ENCODE results near the gene IL2RA. TPM values are rescaled to one million over a fixed set of nuclear protein-coding genes. Genes with fewer than 3 reads are reported as not detected.

Gene IL2RA
- total RNA-seq, 1 experiment from 2014 or later, result 0.59 TPM

- H3K4me1 ChIP-seq (ENCODE audit: control insufficient read depth in 1 of 2, insufficient read depth in 2 of 2, low read length in 2 of 2), result peaks cover 7 to 9% of the 10 kb centered on the region in 2 experiments; a peak in 3 of 4 replicates
- no TSS peak for BruUV-seq (replicated peaks)
- no peak overlapping the region for H3K9ac ChIP-seq (ENCODE audit: low read length)
- H3K79me2 ChIP-seq (ENCODE audit: insufficient read depth, low read length), result peaks cover 58% of the 10 kb centered on the region
- CTCF ChIA-PET, result interaction anchor here (2.4 kb wide), 1 partner anchor 292 kb away, joined by 10 read pairs; no protein-coding TSS in a partner anchor
- ATAC-seq (no peak), DNase-seq (ENCODE audit: low read depth, low spot score) (no peak)
- peaks cover 67 to 76% of the 10 kb centered on the region in 2 experiments for H3K36me3 ChIP-seq (ENCODE audit: control insufficient read depth in 1 of 2, insufficient read depth in 2 of 2, low read length in 2 of 2)
- intact Hi-C loops (cut with micrococcal nuclease), result no loop called here
- POLR2A ChIA-PET, result no interaction called here
- TF ChIP-seq ZBTB33 (IDR thresholded peaks at IDR 0.05; ENCODE audit: extremely low read depth, insufficient replicate concordance, low read length) (no peak), EZH2phosphoT487 (IDR thresholded peaks at IDR 0.05; ENCODE audit: borderline replicate concordance) (no peak), ELF1 (IDR thresholded peaks at IDR 0.05; ENCODE audit: borderline replicate concordance, low read depth) (no peak), TCF7L2 (IDR thresholded peaks at IDR 0.05; ENCODE audit: borderline replicate concordance, extremely low read depth, insufficient read depth, insufficient read length) (no peak), CEBPB (IDR thresholded peaks at IDR 0.05; ENCODE audit: low read depth) (no peak), SP1 (IDR thresholded peaks at IDR 0.05; ENCODE audit: low read depth) (no peak)
- H3K27ac ChIP-seq (ENCODE audit: low read depth, low read length), result no peak overlapping the region
- H4K20me1 ChIP-seq (ENCODE audit: insufficient read depth), result peaks cover 6% of the 10 kb centered on the region; the same call in 1 of the 2 replicates
- RAD21 ChIA-PET (ENCODE audit: low non-redundant PET in 1 of 2, low total read pairs in 2 of 2, uncharacterized antibody in 2 of 2, unreplicated experiment in 2 of 2), result no interaction called here
- no peak overlapping the region for H2AFZ ChIP-seq (ENCODE audit: low read depth, low read length, poor library complexity, severe bottlenecking)
- no peaks in the 10 kb centered on the region for H3K9me2 ChIP-seq (ENCODE audit: insufficient read depth)
- no peak overlapping the region for H3K4me3 ChIP-seq (replicated peaks in 1 of 2; ENCODE audit: low read depth in 1 of 2, low read length in 2 of 2)
- H3K27me3 ChIP-seq (ENCODE audit: insufficient read depth, low read length), result no peaks in the 10 kb centered on the region
- no peaks in the 10 kb centered on the region for H3K9me3 ChIP-seq (ENCODE audit: control insufficient read depth in 1 of 2, insufficient read depth in 1 of 2, low read depth in 1 of 2, low read length in 2 of 2)
- H3K4me2 ChIP-seq (ENCODE audit: low read length), result no peak overlapping the region
Observed at GRCh38 chr10:6110136-6110535, 48.0 kb upstream of the IL2RA start.

- Histone ChIP-seq H3K36me3 (ENCODE audit: control insufficient read depth in 1 of 2, insufficient read depth in 2 of 2, low read length in 2 of 2) (peaks cover 71 to 73% of the 10 kb centered on the region in 2 experiments), H3K79me2 (ENCODE audit: insufficient read depth, low read length) (peaks cover 63% of the 10 kb centered on the region), H3K9ac (ENCODE audit: low read length) (no peak overlapping the region), H3K27ac (ENCODE audit: low read depth, low read length) (no peak overlapping the region), H3K27me3 (ENCODE audit: insufficient read depth, low read length) (no peaks in the 10 kb centered on the region), H3K4me1 (ENCODE audit: control insufficient read depth in 1 of 2, insufficient read depth in 2 of 2, low read length in 2 of 2) (peaks cover 7 to 9% of the 10 kb centered on the region in 2 experiments; a peak in 3 of 4 replicates), H3K4me2 (ENCODE audit: low read length) (no peak overlapping the region), H3K9me2 (ENCODE audit: insufficient read depth) (no peaks in the 10 kb centered on the region), H3K9me3 (ENCODE audit: control insufficient read depth in 1 of 2, insufficient read depth in 1 of 2, low read depth in 1 of 2, low read length in 2 of 2) (no peaks in the 10 kb centered on the region), H3K4me3 (replicated peaks in 1 of 2; ENCODE audit: low read depth in 1 of 2, low read length in 2 of 2) (no peak overlapping the region), H2AFZ (ENCODE audit: low read depth, low read length, poor library complexity, severe bottlenecking) (no peak overlapping the region), H4K20me1 (ENCODE audit: insufficient read depth) (peaks cover 6% of the 10 kb centered on the region; the same call in 1 of the 2 replicates)
- ChIA-PET CTCF (no interaction called here), RAD21 (ENCODE audit: low non-redundant PET in 1 of 2, low total read pairs in 2 of 2, uncharacterized antibody in 2 of 2, unreplicated experiment in 2 of 2) (no interaction called here), POLR2A (no interaction called here)
- intact Hi-C loops (cut with micrococcal nuclease), result loop anchor here (1.0 to 5.0 kb wide), 2 partner anchors 93 to 292 kb away; partner anchors contain the start of gene PFKFB3
- no peak for DNase-seq (ENCODE audit: low read depth, low spot score)
- no TSS peak for BruUV-seq (replicated peaks)
- no peak for ATAC-seq
- TF ChIP-seq TCF7L2 (IDR thresholded peaks at IDR 0.05; ENCODE audit: borderline replicate concordance, extremely low read depth, insufficient read depth, insufficient read length) (no peak), ZBTB33 (IDR thresholded peaks at IDR 0.05; ENCODE audit: extremely low read depth, insufficient replicate concordance, low read length) (no peak), YY1 (IDR thresholded peaks at IDR 0.05; ENCODE audit: extremely low read depth, insufficient replicate concordance, low read depth, low read length) (no peak), POLR2AphosphoS5 (IDR thresholded peaks at IDR 0.05; ENCODE audit: low read depth, low read length) (no peak), ZNF274 (IDR thresholded peaks at IDR 0.05; ENCODE audit: low read depth, low read length) (no peak), SRF (IDR thresholded peaks at IDR 0.05; ENCODE audit: low read depth) (no peak), CBX3 (IDR thresholded peaks at IDR 0.05; ENCODE audit: low read depth) (no peak), SIN3A (IDR thresholded peaks at IDR 0.05; ENCODE audit: low read depth) (no peak), MAX (IDR thresholded peaks at IDR 0.05) (no peak), EGR1 (IDR thresholded peaks at IDR 0.05; ENCODE audit: low read depth) (no peak), FOSL1 (IDR thresholded peaks at IDR 0.05; ENCODE audit: low read depth) (no peak)
Observed at GRCh38 chr10:6109444-6109775, 47.2 kb upstream of the IL2RA start.

Data from HCT116 (cell line).